Endometrial microvascular endothelial cells (primary cell): ENCODE data around the gene SLC43A2. TPM values are rescaled to one million over a fixed set of nuclear protein-coding genes. Genes with fewer than 3 reads are reported as not detected.

Experiments
- in situ Hi-C: cut with HindIII; loops from 2 replicates; pipeline ENCODE4 v1.10.0; 2017; ENCODE audit warnings: low sequenced_read_pairs, low pct_unique_long_range_greater_than_20kb; ENCODE audit errors: inconsistent ontology term
- total RNA-seq: library from RNA; depleted of rRNA; stranded (reverse); fragments of >200 nt; gene quantifications from one replicate; pipeline ENCODE4 v1.2.3, GENCODE V29; 2015; ENCODE audit errors: inconsistent ontology term

The SLC43A2 gene
- total RNA-seq, 1 donor from 2014 or later: 47.9 TPM

DNA sequence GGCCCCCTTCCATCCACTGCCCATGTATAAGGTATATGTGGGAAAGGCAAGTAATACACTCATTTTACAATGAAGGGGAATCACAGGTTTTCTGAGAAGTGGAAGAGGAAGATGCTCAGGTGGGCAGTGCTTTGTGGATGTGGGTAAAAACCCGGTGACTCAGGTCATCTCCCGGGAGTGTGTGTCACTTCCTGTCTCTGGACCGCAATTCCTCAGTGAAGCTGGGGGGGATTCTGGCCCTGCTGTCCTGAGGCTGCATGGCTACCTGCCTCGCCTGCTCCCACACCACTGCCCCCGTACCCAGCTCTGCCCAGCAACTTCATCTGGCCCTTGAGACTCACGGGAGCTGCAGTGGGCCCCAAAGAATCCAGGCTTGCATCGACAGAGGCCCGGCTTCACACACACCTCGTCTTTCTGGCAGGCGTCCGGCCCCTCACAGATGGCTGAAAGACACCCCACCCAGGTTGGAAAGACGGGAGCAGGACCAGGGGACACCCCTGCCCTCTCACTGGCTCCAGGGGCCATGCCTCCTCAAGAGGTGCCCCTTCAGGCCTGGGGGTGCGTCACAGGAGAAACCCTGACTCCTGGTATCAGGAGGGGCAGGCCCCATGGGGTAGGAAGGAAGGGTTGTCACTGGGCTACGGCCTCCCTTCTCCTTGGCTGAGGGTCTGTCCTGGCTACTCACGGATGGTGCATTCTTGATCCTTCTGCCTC lies 16.0 kb upstream of the SLC43A2 start:
- in situ Hi-C loops: no loop called here

DNA sequence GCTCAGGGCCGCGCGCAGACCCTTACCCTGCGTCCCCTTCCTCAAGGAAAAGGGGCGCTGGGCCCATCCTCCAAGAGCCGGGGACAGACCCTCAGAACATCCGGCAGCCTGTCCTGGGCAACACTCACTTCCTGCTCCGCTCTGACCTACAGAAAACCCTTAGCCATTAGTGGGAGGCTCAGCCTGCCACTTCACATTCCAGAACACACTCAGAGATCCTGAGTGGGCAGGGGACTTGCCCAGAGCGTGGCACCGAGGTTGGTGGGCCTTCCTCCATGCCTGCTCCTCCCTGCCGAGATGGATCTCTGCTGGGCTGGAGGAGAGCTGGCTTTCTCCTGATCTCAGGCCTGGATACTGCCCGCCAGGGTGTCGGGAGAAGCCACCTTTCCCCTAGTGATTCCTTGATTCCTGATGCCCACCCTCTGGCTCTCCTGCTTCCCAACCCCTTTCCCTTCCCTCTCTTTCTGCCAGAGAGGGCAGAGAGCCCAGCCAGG lies 15.4 kb upstream of the SLC43A2 start:
- in situ Hi-C loops: no loop called here

DNA sequence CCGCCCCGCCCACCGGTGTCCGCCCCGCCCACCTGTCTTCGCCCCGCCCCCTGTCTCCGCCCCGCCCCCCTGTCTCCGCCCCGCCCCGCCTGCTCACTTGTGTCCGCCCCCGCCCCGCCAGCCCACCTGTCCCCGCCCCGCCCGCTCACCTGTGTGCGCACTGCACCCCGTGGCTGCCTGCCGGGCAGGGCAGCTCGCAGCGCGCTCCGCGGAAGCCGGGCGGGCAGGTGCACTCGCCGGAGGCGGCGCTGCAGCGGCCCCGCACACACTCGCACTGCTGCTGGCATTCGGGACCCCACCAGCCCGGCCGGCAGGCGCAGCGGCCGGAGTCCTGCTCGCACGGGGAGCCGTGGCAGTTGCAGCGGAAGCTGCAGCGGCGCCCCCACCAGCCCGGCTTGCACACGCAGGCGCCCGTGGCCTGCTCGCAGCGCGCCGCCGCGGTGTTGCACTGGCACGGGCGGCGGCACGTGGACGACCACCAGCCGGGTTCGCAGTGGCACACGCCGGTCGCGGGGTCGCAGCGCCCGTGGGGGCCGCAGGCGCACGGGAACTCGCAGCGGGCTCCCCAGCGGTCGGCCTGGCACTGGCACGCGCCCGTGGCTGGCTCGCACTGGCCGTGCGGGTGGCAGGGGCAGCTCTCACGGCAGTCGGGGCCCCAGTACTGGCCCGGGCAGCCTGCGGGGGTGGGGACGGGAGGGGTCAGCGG lies 14.8 kb upstream of the SLC43A2 start:
- in situ Hi-C loops: no loop called here

DNA sequence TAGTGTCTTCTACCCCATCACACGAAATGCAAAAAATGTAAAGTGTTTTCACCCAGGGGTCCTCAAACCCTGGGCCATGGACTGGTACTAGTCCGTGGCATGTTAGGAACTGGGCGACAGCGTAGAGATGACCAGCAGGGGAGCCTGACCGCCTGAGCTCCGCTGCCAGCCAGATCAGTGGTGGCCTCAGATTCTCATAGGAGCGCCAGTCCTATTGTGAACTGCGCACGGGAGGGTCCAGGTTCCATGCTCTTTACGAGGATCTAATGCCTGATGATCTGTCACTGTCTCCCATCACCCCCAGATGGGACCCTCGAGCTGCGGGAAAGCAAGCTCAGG lies 12.4 kb upstream of the SLC43A2 start:
- in situ Hi-C loops: no loop called here

DNA sequence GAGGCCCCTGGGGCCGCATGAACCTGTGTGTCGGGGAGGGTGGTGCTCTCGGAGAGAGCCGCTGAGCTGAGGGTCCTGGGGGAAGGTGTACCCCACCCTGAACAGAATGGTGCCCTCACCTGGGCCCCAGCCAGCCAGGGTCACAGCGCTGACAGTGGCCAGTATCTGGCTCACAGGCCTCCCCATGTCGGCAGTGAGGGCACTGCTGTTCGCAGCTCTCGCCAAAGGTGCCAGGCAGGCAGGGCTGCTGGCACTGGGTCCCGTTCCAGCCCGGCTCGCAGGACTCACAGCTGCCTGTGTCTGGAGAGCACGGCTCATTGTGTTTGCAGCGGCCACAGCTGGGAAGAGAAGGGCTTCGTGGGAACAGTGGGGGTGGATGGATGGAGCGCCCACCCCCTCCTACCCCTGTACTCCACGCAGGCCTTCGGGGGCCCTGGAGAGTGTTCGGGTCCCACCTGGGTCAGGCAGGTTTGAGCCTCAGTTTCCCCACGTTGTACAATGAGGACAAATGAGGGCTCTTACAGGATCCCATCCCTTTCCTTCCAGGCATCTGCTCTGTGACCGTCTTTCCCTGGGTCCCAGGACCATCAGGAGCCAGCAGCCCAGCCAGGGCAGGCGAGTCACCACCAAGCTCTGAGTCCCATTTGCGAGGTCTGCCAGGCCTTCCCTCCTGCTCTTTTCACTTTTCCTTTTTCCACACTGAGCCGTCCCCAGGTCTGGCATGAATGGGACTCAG lies 11.9 kb upstream of the SLC43A2 start:
- in situ Hi-C loops: no loop called here

DNA sequence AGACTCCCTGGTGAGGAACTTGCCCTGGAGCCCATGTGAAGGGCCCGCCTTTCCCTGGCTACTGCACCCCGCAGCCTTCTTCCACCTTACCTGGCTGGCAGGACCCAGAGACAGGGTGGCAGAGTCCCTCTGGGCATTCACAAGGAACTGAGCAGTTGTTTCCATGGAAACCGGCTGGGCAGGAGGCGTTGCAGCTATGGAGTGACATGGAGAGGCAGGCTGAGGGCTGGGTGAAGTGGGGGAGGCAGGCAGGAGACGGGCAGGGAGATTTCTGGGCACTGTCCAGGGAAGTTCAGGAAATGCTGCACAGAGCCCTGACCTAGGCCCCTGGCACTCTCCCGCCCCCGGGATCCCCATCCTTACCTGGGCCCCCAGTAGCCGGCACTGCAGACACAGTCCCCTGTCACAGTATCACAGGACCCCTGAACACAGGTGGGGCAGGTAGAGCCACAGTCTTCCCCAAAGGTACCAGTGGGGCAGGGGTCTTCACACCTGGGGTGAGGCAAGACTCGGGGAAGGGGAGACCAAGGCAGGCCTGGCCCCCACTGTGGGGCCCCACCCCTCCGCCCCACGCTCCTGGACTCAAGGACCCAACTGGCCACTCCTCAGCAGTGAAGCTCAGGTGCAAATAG lies 11.0 kb upstream of the SLC43A2 start:
- in situ Hi-C loops: no loop called here

DNA sequence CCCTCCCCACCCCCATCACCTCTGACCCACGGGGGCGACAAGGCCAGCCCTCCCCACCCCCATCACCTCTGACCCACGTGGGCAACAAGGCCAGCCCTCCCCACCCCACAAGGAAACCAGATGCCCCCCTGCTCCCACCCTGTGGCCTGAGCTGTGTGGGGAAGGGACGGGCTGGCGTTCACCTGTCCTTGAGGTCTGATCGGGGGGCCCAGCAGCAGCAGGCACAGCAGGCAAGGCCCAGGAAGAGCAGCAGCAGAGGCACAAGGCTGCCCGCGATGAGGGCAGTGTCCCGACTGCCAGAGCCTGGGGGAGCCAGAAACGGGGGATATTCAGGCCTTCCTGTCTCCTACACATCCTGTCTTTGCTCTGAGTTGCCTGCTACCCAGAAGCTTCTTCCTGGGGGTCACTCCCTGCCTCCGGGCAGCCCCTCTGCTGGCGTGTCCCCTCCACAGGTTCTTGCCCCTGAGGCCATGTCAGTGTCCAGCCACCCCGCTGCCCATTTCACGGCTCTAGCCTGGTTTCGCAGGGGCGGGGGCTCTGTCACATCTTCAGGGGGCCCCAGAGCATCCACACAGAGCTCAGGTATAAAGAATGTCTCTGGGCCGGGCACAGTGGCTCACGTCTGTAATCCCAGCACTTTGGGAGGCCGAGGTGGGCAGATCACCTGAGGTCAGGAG lies 10.1 kb upstream of the SLC43A2 start:
- in situ Hi-C loops: no loop called here

DNA sequence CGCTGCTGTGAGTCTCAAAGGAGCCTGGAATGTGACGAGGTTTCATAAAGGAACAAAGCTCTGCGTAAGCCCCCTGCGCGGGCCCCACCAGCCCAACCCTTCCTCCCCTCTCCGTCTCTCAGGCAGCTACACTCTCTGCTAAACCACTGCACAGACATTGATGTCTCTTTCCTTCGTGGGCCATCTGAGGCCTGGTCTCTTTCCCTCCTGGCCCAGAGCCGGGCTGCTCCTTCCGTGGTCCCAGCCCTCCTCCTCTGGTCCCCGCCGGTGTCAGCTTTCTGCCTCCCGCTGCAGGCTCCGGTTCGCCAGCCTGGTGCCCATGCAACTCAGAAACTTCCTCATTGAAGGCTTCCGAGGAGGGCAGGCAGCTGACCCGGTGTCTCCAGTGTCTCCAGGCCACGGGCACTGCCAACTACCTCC lies 9.5 kb upstream of the SLC43A2 start:
- in situ Hi-C loops: no loop called here

DNA sequence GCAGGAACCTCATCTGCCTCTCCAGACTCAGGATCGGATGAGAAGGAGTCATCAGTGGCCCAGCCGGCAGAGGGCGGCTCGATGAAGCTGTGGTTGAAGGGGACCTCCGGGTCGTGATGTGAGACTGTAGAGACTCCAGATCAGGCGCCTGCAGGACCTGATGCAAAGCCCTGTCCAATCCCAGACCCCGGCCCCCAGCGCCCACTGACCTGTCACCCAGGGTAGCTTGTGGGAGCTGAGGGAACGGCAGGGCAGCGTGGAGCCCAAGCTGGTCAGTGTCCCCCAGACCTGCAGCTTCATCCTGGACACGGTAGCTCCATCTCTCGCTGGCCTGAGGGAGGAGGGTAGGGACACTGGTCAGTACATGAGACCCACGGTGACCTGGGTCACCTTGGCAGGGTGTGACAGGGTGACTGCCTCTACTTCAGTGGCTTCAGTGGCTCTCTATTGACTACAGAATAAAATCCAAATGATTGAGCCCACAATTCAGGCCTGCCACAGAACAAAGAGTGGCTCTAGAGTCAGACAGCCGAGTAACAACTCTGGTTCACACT lies 8.2 kb upstream of the SLC43A2 start:
- in situ Hi-C loops: no loop called here

DNA sequence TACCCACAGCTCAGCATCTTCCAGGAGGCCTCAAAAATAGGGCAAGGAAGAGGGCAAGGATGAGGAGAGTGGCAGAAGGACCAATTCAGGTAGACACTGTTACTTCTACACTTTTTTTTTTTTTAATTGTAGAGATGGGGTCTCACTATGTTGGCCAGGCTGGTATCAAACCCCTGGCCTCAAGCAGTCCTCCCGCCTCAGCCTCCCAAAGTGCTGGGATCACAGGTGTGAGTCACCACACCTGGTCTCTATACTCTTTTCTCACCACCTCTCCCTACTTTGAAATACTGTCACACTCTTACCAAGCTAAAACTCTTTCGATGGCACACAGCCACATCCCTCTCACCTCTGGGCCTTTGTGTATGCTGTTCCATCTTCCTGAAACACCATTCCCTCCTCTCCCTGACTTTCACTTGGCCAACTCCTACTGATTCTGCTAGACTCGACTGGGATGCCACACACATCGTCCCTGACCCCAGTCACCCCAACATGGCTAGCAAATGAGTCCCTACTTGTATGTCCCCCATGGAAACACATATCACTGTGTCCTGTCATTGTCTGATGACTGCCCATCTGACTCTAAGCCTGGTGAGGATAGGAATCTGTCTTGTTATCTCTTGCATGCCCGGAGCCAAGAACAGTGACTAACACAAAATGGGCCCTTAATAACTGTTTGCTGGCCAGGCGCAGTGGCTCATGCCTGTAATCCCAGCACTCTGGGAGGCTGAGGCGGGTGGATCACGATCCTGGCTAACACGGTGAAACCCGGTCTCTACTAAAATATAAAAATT lies 7.2 kb upstream of the SLC43A2 start:
- in situ Hi-C loops: no loop called here

DNA sequence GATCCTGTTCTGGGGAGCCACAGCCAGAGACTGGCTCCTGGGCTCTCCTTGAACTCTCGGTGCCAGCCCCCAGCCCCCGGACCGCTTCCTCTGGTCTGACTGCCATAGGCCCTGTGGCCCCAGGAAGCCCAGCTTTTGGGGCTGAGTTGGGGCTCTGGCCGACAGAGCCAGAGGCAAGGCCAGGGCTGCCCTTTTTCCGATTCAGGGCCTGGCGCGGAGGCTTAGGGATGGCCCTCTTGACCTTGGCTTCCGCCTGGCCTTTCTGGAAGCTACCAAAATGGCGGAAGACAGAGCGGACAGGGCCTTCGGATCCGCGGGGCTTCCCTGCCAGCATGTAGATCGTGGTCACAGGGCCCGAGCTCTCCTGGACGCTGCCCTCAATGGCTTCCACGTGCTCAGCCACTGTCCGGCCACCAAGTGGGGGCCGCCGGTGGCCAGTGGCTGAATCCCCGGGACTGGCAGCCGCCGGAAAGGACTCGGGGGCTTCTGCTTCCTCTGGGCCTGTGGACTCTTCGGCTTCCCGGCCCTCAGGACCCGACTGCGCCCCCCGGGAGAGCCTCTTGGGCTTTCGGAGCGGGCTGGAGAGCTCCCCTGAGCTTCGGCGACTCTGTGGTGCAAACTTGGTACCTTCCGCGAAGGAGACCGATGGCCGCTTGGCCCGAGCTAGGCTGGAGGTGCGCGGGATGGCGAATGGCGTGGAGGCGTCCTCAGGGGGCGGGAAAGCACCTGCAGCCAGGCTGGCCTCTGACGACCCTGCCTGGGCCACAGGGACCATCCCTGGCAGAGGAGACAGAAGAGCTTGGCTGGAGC lies 6.4 kb upstream of the SLC43A2 start:
- in situ Hi-C loops: no loop called here

DNA sequence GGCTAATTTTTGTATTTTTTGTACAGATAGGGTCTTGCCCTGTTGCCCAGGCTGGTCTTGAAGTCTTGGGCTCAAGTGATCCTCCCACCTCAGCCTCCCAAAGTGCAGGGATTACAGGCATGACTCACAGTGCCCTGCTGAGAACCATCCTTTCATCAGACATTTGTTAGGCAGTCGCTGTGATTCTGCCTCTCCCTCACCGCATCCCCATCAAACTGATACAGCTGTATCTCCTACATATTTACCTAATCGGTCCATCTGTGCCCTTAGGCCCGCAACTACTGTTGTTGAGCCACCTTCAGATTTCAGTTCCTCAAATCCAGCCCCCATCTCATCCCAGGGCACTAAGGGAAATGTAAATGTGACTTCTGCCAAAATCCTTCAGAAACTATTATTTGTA lies 2.0 kb upstream of the SLC43A2 start:
- in situ Hi-C loops: no loop called here

DNA sequence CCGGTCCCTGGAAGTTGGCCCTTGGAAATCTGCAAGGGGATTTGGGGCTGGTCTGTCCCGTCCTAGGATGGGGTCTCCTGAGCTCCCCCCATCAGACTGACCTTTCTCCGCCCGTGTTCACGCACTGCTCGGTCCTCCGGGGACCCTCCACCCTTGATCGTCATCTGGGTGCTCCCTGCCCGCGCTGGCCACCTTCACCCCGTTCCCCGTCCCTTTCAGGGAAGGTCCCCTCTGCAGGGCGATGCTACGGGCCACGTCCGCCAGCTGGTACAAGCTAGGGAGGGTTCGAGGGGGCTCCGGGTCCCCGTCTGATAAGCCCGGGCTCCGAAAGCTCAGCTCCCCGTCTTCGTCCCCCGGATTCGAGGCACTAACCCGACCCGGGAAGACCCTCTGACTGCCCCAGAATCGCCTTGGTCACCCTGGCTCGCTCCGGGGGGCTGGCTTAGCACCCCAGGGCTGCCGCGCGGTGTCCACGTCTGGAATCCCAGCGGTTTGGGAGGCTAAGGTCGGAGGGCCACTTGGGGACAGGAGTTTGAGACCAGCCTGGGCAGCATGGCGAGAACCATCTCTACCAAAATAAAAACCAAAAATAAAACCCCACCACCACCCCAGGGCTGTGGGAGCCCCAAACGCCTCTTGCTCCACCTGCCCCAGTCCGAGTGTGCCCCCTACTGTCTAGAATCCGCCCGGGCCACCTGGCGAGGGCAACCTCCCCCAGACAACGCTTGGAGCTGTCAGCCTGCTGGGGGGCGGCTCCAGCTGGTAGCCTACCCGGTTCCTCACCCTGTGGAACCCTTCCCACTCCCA lies 1.1 kb upstream of the SLC43A2 start:
- in situ Hi-C loops: no loop called here

DNA sequence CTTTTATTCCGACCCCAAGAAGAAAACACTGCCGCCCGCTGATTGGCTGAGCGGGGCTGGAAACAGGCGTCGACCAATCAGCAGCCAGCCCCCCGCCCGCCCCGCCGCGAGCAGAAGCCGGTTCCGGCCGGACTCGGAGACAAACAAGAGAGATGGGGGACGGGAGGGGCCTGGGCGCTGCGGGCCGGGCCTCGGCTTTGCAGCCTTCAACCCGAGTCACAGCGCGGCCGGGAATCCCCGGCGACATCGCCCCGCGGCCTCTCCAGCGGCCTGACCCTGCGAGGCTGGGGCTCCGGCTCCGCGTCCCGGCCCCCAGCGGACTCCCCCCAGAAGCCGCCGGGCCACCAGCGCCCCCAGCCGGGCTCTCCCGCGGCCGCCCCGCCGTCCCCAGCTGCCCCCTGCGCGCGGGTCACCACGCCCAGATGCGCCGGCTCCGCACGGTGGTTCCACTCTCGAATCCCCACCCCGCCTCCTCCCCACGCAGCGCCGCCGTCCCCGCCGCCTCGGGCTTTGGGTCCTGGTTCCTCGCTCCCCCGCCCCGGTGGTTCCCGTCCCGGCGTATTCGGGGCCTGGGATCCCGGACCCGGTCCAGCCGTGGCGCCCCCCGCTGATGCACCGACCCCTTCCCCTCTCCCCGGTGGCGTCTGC lies 346 bp upstream of the SLC43A2 start:
- in situ Hi-C loops: no loop called here

DNA sequence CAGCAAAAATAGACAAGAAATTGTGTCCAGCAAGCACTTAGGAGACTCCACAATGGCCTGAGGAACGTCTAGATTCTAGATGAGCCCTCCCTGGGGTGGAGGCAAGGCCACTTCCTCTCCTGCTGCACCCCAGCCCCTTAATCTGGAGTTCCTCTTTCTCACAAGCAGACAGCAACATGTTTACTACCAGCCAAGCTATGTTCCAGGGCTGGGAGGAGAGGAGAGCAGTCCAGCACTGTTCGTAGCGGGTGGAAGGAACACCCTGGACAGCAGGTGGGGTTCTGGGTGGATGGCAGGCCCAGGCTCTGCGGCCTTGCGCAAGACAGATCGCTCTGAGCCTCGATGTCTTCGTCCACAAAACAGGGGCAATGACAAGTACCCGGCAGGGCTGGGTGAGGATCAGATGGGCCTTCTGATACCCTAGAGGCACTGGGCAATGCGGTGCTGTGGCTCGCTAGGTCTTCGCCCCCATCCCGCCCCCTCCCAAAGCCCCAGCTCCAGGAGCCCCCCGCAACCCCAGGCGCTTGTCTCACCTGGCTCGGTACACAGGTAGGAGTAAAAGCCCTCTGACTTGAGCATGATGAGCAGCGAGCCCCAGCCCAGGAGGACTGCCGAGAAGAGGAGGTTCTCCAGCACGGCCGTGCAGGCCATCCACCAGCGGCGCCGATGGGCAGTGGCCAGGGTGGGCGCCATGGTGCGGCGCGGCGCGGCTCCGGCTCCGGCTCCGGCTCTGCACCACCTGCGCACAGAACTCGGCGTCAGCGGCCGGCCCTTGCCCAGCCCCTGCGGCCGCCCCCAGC lies 1.3 kb downstream of the SLC43A2 start:
- in situ Hi-C loops: no loop called here
